Measurements from ENCODE around the gene ASB7.

DNA sequence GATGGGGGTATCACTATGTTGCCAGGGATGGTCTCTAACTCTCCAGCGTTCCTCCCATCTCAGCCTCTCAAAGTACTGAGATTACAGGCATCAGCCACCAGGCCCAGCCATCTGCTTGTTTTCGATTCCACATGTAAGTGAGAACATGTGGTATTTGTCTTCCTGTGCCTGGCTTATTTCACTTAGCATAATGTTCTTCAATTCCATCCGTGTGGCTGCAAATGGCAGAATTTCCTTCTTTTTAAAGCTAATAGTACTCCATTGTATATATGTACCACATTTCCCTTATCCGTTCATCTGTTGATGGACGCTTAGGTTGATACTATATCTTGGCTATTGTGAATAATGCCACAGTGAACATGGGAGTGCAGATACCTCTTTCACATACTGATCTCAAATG is 70.6 kb downstream of the ASB7 start:
- TF ChIP-seq, protein P1, sequence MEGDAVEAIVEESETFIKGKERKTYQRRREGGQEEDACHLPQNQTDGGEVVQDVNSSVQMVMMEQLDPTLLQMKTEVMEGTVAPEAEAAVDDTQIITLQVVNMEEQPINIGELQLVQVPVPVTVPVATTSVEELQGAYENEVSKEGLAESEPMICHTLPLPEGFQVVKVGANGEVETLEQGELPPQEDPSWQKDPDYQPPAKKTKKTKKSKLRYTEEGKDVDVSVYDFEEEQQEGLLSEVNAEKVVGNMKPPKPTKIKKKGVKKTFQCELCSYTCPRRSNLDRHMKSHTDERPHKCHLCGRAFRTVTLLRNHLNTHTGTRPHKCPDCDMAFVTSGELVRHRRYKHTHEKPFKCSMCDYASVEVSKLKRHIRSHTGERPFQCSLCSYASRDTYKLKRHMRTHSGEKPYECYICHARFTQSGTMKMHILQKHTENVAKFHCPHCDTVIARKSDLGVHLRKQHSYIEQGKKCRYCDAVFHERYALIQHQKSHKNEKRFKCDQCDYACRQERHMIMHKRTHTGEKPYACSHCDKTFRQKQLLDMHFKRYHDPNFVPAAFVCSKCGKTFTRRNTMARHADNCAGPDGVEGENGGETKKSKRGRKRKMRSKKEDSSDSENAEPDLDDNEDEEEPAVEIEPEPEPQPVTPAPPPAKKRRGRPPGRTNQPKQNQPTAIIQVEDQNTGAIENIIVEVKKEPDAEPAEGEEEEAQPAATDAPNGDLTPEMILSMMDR (IDR thresholded peaks at IDR 0.05) = no peak
- TF ChIP-seq POLR2A (IDR thresholded peaks at IDR 0.05) = no peak
